ENCODE results near the gene TMOD1. TPM values are rescaled to one million over a fixed set of nuclear protein-coding genes. Genes with fewer than 3 reads are reported as not detected.
"Not testable (repeated sequence)": the region's sequence is repeated elsewhere in the genome, so short reads cannot be mapped to it uniquely, and the experiment has no call there.

The TMOD1 gene
- total RNA-seq, 3 donors from 2014 or later = 10.4 to 15.4 (median 13.9) TPM

GRCh38 chr9:97484134-97484533, 17.3 kb upstream of the TMOD1 start:
- Histone ChIP-seq H3K27ac (no peak overlapping the region), H3K9me3 (peaks cover 0 to 4% of the 10 kb centered on the region in 2 donors), H3K27me3 (no peaks in the 10 kb centered on the region), H3K4me1 (no peaks in the 10 kb centered on the region), H3K36me3 (no peaks in the 10 kb centered on the region), H3K4me3 (no peak overlapping the region)
- no peak for TF ChIP-seq CTCF (IDR thresholded peaks at IDR 0.05)
- no peak for TF ChIP-seq POLR2A (IDR thresholded peaks at IDR 0.05)
- no peak for TF ChIP-seq POLR2AphosphoS5 (IDR thresholded peaks at IDR 0.05)
- DNase-seq (ENCODE audit: low spot score in 2 of 2) = no peak
- intact Hi-C loops (cut with DNase I; ENCODE audit: low total_unique reads) = no loop called here

- Histone ChIP-seq H3K4me1 (no peaks in the 10 kb centered on the region), H3K4me3 (no peak overlapping the region), H3K9me3 (peaks cover 0 to 4% of the 10 kb centered on the region in 2 donors), H3K27me3 (no peaks in the 10 kb centered on the region), H3K27ac (no peak overlapping the region), H3K36me3 (no peaks in the 10 kb centered on the region)
- no peak for DNase-seq (ENCODE audit: low spot score in 2 of 2)
- intact Hi-C loops (cut with DNase I; ENCODE audit: low total_unique reads) = no loop called here
- no peak for TF ChIP-seq POLR2AphosphoS5 (IDR thresholded peaks at IDR 0.05)
- no peak for TF ChIP-seq CTCF (IDR thresholded peaks at IDR 0.05)
- TF ChIP-seq POLR2A (IDR thresholded peaks at IDR 0.05) = no peak
Measured at GRCh38 chr9:97487107-97487506, 14.4 kb upstream of the TMOD1 start.

- H3K4me3 ChIP-seq = no peak overlapping the region
- H3K27ac ChIP-seq = no peak overlapping the region
- H3K4me1 ChIP-seq = no peaks in the 10 kb centered on the region
- H3K9me3 ChIP-seq = peaks cover 0 to 4% of the 10 kb centered on the region in 2 donors
- DNase-seq (ENCODE audit: low spot score in 2 of 2) = no peak
- TF ChIP-seq POLR2AphosphoS5 (IDR thresholded peaks at IDR 0.05) (no peak), POLR2A (IDR thresholded peaks at IDR 0.05) (no peak), CTCF (IDR thresholded peaks at IDR 0.05) (no peak)
- intact Hi-C loops (cut with DNase I; ENCODE audit: low total_unique reads) = no loop called here
- H3K27me3 ChIP-seq = no peaks in the 10 kb centered on the region
- no peaks in the 10 kb centered on the region for H3K36me3 ChIP-seq
Measured at GRCh38 chr9:97487861-97488260, 13.6 kb upstream of the TMOD1 start.

GRCh38 chr9:97491216-97491999, 10.1 kb upstream of the TMOD1 start:
- TF ChIP-seq CTCF (IDR thresholded peaks at IDR 0.05) (no peak), POLR2A (IDR thresholded peaks at IDR 0.05) (no peak), POLR2AphosphoS5 (IDR thresholded peaks at IDR 0.05) (no peak)

GRCh38 chr9:97497558-97498375, 3.7 kb upstream of the TMOD1 start:
- H3K36me3 ChIP-seq; H3K9me3 ChIP-seq; H3K27ac ChIP-seq; H3K27me3 ChIP-seq; intact Hi-C loops (cut with DNase I; ENCODE audit: low total_unique reads); H3K4me3 ChIP-seq; H3K4me1 ChIP-seq; DNase-seq (ENCODE audit: low spot score in 2 of 2): not testable (repeated sequence)

More at GRCh38 chr9:97491216-97491999, 10.1 kb upstream of the TMOD1 start:
- Histone ChIP-seq H3K36me3 (no peaks in the 10 kb centered on the region), H3K27me3 (no peaks in the 10 kb centered on the region), H3K27ac (no peak overlapping the region), H3K4me1 (no peaks in the 10 kb centered on the region), H3K4me3 (no peak overlapping the region), H3K9me3 (peaks cover 0 to 4% of the 10 kb centered on the region in 2 donors)
- no peak for DNase-seq (ENCODE audit: low spot score in 2 of 2)
- intact Hi-C loops (cut with DNase I; ENCODE audit: low total_unique reads) = no loop called here

GRCh38 chr9:97498846-97499245, 2.6 kb upstream of the TMOD1 start:
- DNase-seq (ENCODE audit: low spot score in 2 of 2); intact Hi-C loops (cut with DNase I; ENCODE audit: low total_unique reads); H3K9me3 ChIP-seq; H3K4me1 ChIP-seq; H3K27me3 ChIP-seq; H3K4me3 ChIP-seq; H3K36me3 ChIP-seq; H3K27ac ChIP-seq: not testable (repeated sequence)

Data from breast epithelium (tissue), 4 donors.